Spleen (tissue), 11 donors: ENCODE results near the gene PITRM1. TPM values are rescaled to one million over a fixed set of nuclear protein-coding genes. Genes with fewer than 3 reads are reported as not detected.
A peak's percentile ranks its signal among the peaks of the same experiment; 100 is the strongest.

Experiments used
- DNase-seq: peaks from one replicate; pipeline ENCODE4 v3.0.0-alpha.2; 2020
- H3K27ac ChIP-seq, 8 donors: fragments of 200-600 bp; sonication (generic) in 7 of 8; 1 replicate in 4 of 8; 2 replicates in 4 of 8; pipeline versions ENCODE4 v1.5.0 to v1.8.0; 2016 to 2021; ENCODE audit warnings: inconsistent platforms in 4 of 8, mild to moderate bottlenecking in 4 of 8, moderate library complexity in 1 of 8
- H3K27me3 ChIP-seq, 7 donors: fragments of 200-600 bp; sonication (generic) in 6 of 7; replicated peaks in 1 of 7; 1 replicate in 4 of 7; 2 replicates in 3 of 7; pipeline versions ENCODE4 v1.5.0 to v1.8.0; 2016 to 2021; ENCODE audit warnings: inconsistent platforms in 3 of 7, mild to moderate bottlenecking in 1 of 7
- H3K36me3 ChIP-seq, 6 donors: fragments of 200-600 bp; sonication (generic) in 5 of 6; 1 replicate in 4 of 6; 2 replicates in 2 of 6; pipeline versions ENCODE4 v1.5.0 to v1.8.0; 2016 to 2021; ENCODE audit warnings: inconsistent platforms in 2 of 6
- H3K4me1 ChIP-seq, 6 donors: fragments of 200-600 bp; sonication (generic) in 5 of 6; 1 replicate in 3 of 6; 2 replicates in 3 of 6; pipeline versions ENCODE4 v1.5.0 to v1.8.0; 2016 to 2021; ENCODE audit warnings: inconsistent platforms in 3 of 6
- H3K4me3 ChIP-seq, 8 donors: fragments of 200-600 bp; sonication (generic) in 7 of 8; 1 replicate in 4 of 8; 2 replicates in 4 of 8; pipeline versions ENCODE4 v1.5.0 to v1.8.0; 2016 to 2021; ENCODE audit warnings: inconsistent platforms in 4 of 8, mild to moderate bottlenecking in 4 of 8, moderate library complexity in 2 of 8
- H3K9me3 ChIP-seq, 8 donors: fragments of 200-600 bp; sonication (generic) in 7 of 8; 1 replicate in 4 of 8; 2 replicates in 4 of 8; pipeline versions ENCODE4 v1.5.0 to v1.8.0; 2016 to 2021; ENCODE audit warnings: inconsistent platforms in 4 of 8
- CTCF ChIP-seq, 11 experiments: fragments of 200-600 bp in 7 of 11; fragments of 450-650 bp in 4 of 11; sonication (generic) in 4 of 11; IDR thresholded peaks in 8 of 11; conservative IDR thresholded peaks in 3 of 11; 1 replicate in 7 of 11; 2 replicates in 4 of 11; pipeline versions ENCODE4 v1.4.0 to v1.8.0; 2016 to 2021; ENCODE audit warnings: antibody characterized with exemption in 11 of 11, inconsistent platforms in 4 of 11, mild to moderate bottlenecking in 1 of 11
- POLR2A ChIP-seq, 3 donors: fragments of 450-650 bp; IDR thresholded peaks; one replicate each; pipeline ENCODE4 v1.5.1; 2017; ENCODE audit warnings: antibody characterized with exemption in 3 of 3, mild to moderate bottlenecking in 1 of 3
- POLR2AphosphoS5 ChIP-seq, 3 donors: sonication (generic); formaldehyde crosslinking; IDR thresholded peaks; one replicate each; pipeline ENCODE4 v1.5.1; 2017; ENCODE audit warnings: antibody characterized with exemption in 3 of 3
- WGBS, 5 donors: extraction: QIAGEN DNeasy Blood & Tissue Kit in 3 of 5; methylation state at CpG; one replicate each; pipeline versions ENCODE4 v1.1.5 to v1.1.7; 2013 to 2018; 5-methylcytosine and 5-hydroxymethylcytosine counted together
- intact Hi-C: fragments of 100-400 bp; cut with DNase I; formaldehyde crosslinking; loops from one replicate; pipeline ENCODE4 v1.15.0; 2023; ENCODE audit warnings: low total_unique reads
- polyA plus RNA-seq, 3 donors: library from polyadenylated mRNA; stranded (reverse); fragments of 200-250 nt; gene quantifications; one replicate each; pipeline ENCODE4 v1.2.1, GENCODE V29; 2013
- total RNA-seq, 7 donors: library from RNA; depleted of rRNA in 3 of 7; stranded (reverse); fragments of >200 nt in 3 of 7; fragmentation: NEBNext Ultra II Directional in 4 of 7; extraction: Animal tissue kit (Norgen Biotek cat#: 25700) in 4 of 7; gene quantifications; one replicate each; pipeline versions ENCODE4 v1.1.0 to v1.2.1, GENCODE V29; 2016 to 2021
- donor health status: healthy with polysubstance abuse.
- donor health status: DM: no; HTN: no; CAD: no; lungs with moderate emphysema.
- donor health status: DM: no; HTN: no; CAD: no.
- donor health status: Bipolar disorder and iron deficiency.
- donor health status: healthy.
- donor health status: DM: no; HTN: no; CAD: no.
- donor health status: DM: yes; HTN: yes; CAD: no.

PITRM1 gene
- total and polyA plus RNA-seq, 10 donors: 38.5 to 63.2 (median 52.0) TPM

GRCh38 chr10:3199488-3199887 lies 26.9 kb upstream of the PITRM1 start:
- Histone ChIP-seq H3K9me3 (no peaks in the 10 kb centered on the region), H3K27ac (no peak overlapping the region), H3K36me3 (no peaks in the 10 kb centered on the region), H3K4me1 (peaks cover 7 to 19% (median 15%) of the 10 kb centered on the region in 6 donors), H3K4me3 (no peak overlapping the region), H3K27me3 (peaks cover 0 to 34% (median 3%) of the 10 kb centered on the region in 7 donors)
- TF ChIP-seq POLR2AphosphoS5 (IDR thresholded peaks at IDR 0.05): no peak
- no peak for TF ChIP-seq CTCF (IDR thresholded peaks at IDR 0.05 in 8 of 11, conservative IDR thresholded peaks at IDR 0.05 in 3 of 11)
- intact Hi-C loops: loop anchor here (10.0 kb wide), 1 partner anchor 1565 kb away; no protein-coding TSS in a partner anchor
- WGBS, 5 donors: 46 to 56% (median 51%) methylated on average over 9 of the region's 9 CpGs
- DNase-seq: no peak

- H3K4me3 ChIP-seq: no peak overlapping the region
- H3K27me3 ChIP-seq: peaks cover 0 to 34% (median 3%) of the 10 kb centered on the region in 7 donors
- H3K27ac ChIP-seq: no peak overlapping the region
- DNase-seq: no peak
- H3K36me3 ChIP-seq: no peaks in the 10 kb centered on the region
- intact Hi-C loops: loop anchor here (10.0 kb wide), 1 partner anchor 1566 kb away; no protein-coding TSS in a partner anchor
- no peaks in the 10 kb centered on the region for H3K9me3 ChIP-seq
- TF ChIP-seq CTCF (IDR thresholded peaks at IDR 0.05 in 8 of 11, conservative IDR thresholded peaks at IDR 0.05 in 3 of 11) (no peak), POLR2A (IDR thresholded peaks at IDR 0.05) (no peak), POLR2AphosphoS5 (IDR thresholded peaks at IDR 0.05) (no peak)
- peaks cover 7 to 19% (median 15%) of the 10 kb centered on the region in 6 donors for H3K4me1 ChIP-seq
- WGBS, 5 donors: 78 to 85% (median 84%) methylated on average over 7 of the region's 7 CpGs
Observed at GRCh38 chr10:3198900-3199299, 26.3 kb upstream of the PITRM1 start.

- intact Hi-C loops: loop anchor here (10.0 kb wide), 1 partner anchor 1567 kb away; no protein-coding TSS in a partner anchor
- Histone ChIP-seq H3K27me3 (peaks cover 0 to 34% (median 3%) of the 10 kb centered on the region in 7 donors), H3K9me3 (no peaks in the 10 kb centered on the region), H3K27ac (peak overlapping the region in 6 of 8 donors; percentile 45 to 69 (median 60)), H3K36me3 (no peaks in the 10 kb centered on the region), H3K4me3 (peak overlapping the region; percentile 4 to 43 (median 15)), H3K4me1 (peaks cover 7 to 30% (median 16%) of the 10 kb centered on the region in 6 donors)
- DNase-seq: peak; percentile 91
- WGBS, 5 donors: 7 to 14% (median 9%) methylated on average over 26 to 27 of the region's 27 CpGs
- TF ChIP-seq POLR2AphosphoS5 (IDR thresholded peaks at IDR 0.05) (peak in 2 of 3 donors; percentile 59 to 70), POLR2A (IDR thresholded peaks at IDR 0.05) (no peak), CTCF (IDR thresholded peaks at IDR 0.05 in 8 of 11, conservative IDR thresholded peaks at IDR 0.05 in 3 of 11) (peak; percentile 51 to 93 (median 80))
Observed at GRCh38 chr10:3197348-3198003, 24.9 kb upstream of the PITRM1 start.

GRCh38 chr10:3196958-3197347 lies 24.4 kb upstream of the PITRM1 start:
- Histone ChIP-seq H3K36me3 (no peaks in the 10 kb centered on the region), H3K4me3 (peak overlapping the region; percentile 4 to 43 (median 15)), H3K9me3 (no peaks in the 10 kb centered on the region), H3K4me1 (peaks cover 7 to 31% (median 16%) of the 10 kb centered on the region in 6 donors), H3K27me3 (peaks cover 0 to 34% (median 3%) of the 10 kb centered on the region in 7 donors), H3K27ac (peak overlapping the region in 6 of 8 donors; percentile 45 to 69 (median 60))
- 36 to 47% (median 45%) methylated on average over 8 to 12 of the region's 12 CpGs for WGBS, 5 donors
- intact Hi-C loops: loop anchor here (10.0 kb wide), 1 partner anchor 1568 kb away; no protein-coding TSS in a partner anchor
- TF ChIP-seq CTCF (IDR thresholded peaks at IDR 0.05 in 8 of 11, conservative IDR thresholded peaks at IDR 0.05 in 3 of 11) (no peak), POLR2AphosphoS5 (IDR thresholded peaks at IDR 0.05) (no peak), POLR2A (IDR thresholded peaks at IDR 0.05) (no peak)
- DNase-seq: peak; percentile 73
